Muscle of arm (tissue), 14 donors: Measurements from ENCODE around the gene SCAF8. TPM values are rescaled to one million over a fixed set of nuclear protein-coding genes. Genes with fewer than 3 reads are reported as not detected.
"Not testable (repeated sequence)": the region's sequence is repeated elsewhere in the genome, so short reads cannot be mapped to it uniquely, and the experiment has no call there.

Experiments
- DNase-seq: peaks from one replicate; pipeline ENCODE4 v3.0.0-alpha.2; 2013
- long read RNA-seq, 11 donors: transcript quantifications; one replicate each; lab custom pipeline, GENCODE V29; 2026
- polyA plus RNA-seq, 12 donors: library from polyadenylated mRNA; unstranded; fragments of 120-200 nt; gene quantifications; one replicate each; pipeline ENCODE4 v1.2.1, GENCODE V29; 2013; ENCODE audit not compliant: insufficient read length in 12 of 12

SCAF8 gene, protein sequence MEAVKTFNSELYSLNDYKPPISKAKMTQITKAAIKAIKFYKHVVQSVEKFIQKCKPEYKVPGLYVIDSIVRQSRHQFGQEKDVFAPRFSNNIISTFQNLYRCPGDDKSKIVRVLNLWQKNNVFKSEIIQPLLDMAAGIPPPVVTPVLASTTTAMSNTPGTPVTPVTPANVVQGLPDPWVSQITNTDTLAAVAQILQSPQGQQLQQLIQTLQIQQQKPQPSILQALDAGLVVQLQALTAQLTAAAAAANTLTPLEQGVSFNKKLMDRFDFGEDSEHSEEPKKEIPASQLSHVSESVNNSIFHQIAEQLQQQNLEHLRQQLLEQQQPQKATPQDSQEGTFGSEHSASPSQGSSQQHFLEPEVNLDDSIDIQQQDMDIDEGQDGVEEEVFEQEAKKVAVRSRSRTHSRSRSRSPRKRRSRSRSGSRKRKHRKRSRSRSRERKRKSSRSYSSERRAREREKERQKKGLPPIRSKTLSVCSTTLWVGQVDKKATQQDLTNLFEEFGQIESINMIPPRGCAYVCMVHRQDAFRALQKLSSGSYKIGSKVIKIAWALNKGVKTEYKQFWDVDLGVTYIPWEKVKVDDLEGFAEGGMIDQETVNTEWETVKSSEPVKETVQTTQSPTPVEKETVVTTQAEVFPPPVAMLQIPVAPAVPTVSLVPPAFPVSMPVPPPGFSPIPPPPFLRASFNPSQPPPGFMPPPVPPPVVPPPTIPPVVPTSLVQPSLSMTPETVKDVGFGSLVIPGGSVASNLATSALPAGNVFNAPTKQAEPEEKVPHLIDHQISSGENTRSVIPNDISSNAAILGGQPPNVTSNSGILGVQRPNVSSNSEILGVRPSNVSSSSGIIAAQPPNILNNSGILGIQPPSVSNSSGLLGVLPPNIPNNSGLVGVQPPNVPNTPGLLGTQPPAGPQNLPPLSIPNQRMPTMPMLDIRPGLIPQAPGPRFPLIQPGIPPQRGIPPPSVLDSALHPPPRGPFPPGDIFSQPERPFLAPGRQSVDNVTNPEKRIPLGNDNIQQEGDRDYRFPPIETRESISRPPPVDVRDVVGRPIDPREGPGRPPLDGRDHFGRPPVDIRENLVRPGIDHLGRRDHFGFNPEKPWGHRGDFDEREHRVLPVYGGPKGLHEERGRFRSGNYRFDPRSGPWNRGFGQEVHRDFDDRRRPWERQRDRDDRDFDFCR (N-terminal part only)
- polyA plus RNA-seq, result 10 to 100 TPM in 11 of 12 donors, not detected in 1; 17.3 to 49.5 (median 39.0) TPM
- long read RNA-seq, donor 1, full-length matches to known transcripts, result 1 of 1 reads
- long read RNA-seq, donor 1, partial matches to known transcripts, result 0 of 1 reads
- long read RNA-seq, donor 1, other reads (novel, unspliced or antisense), result 0 of 1 reads
- long read RNA-seq, donor 2, full-length matches to known transcripts, result 1 of 20 reads
- long read RNA-seq, donor 2, partial matches to known transcripts, result 19 of 20 reads
- long read RNA-seq, donor 2, other reads (novel, unspliced or antisense), result 0 of 20 reads
- long read RNA-seq, donor 3, result 0 reads
- long read RNA-seq, donor 4, result 0 reads
- long read RNA-seq, donor 5, full-length matches to known transcripts, result 1 of 1 reads
- long read RNA-seq, donor 5, partial matches to known transcripts, result 0 of 1 reads
- long read RNA-seq, donor 5, other reads (novel, unspliced or antisense), result 0 of 1 reads
- long read RNA-seq, donor 6, result 0 reads
- long read RNA-seq, donor 7, result 0 reads
- long read RNA-seq, donor 8, full-length matches to known transcripts, result 1 of 1 reads
- long read RNA-seq, donor 8, partial matches to known transcripts, result 0 of 1 reads
- long read RNA-seq, donor 8, other reads (novel, unspliced or antisense), result 0 of 1 reads
- long read RNA-seq, donor 9, full-length matches to known transcripts, result 1 of 1 reads
- long read RNA-seq, donor 9, partial matches to known transcripts, result 0 of 1 reads
- long read RNA-seq, donor 9, other reads (novel, unspliced or antisense), result 0 of 1 reads
- long read RNA-seq, donor 10, full-length matches to known transcripts, result 2 of 2 reads
- long read RNA-seq, donor 10, partial matches to known transcripts, result 0 of 2 reads
- long read RNA-seq, donor 10, other reads (novel, unspliced or antisense), result 0 of 2 reads
- long read RNA-seq, donor 11, full-length matches to known transcripts, result 2 of 2 reads
- long read RNA-seq, donor 11, partial matches to known transcripts, result 0 of 2 reads
- long read RNA-seq, donor 11, other reads (novel, unspliced or antisense), result 0 of 2 reads

DNA sequence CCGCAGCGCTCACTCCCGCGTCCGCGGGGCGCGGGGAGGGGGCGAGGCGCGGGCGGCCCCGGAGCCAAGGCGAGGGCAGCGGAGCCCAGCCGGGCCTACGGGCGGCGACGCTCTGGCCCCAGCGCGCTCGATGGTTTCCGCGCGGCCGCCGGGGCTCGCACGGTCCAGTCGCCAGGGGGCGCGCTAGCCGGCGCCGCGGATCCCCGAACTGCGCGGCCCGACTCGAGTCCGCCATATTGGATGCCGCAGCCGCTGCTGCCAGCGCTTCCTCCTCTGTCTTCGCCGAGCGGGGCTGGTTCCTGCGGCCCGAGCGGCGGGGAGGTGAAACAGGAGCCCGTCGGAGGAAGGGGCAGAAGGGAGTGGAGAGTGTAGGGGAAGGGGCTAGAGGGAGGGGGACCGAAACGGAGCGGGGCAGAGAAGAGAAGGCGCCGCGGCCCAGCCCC, at the start of gene SCAF8:
Gene SCAF8, plus strand, starts transcription at position 234 of the 443 bp plus-strand sequence. CDS start 485 bp downstream, outside the sequence.
- peak; percentile 86 for DNase-seq

DNA sequence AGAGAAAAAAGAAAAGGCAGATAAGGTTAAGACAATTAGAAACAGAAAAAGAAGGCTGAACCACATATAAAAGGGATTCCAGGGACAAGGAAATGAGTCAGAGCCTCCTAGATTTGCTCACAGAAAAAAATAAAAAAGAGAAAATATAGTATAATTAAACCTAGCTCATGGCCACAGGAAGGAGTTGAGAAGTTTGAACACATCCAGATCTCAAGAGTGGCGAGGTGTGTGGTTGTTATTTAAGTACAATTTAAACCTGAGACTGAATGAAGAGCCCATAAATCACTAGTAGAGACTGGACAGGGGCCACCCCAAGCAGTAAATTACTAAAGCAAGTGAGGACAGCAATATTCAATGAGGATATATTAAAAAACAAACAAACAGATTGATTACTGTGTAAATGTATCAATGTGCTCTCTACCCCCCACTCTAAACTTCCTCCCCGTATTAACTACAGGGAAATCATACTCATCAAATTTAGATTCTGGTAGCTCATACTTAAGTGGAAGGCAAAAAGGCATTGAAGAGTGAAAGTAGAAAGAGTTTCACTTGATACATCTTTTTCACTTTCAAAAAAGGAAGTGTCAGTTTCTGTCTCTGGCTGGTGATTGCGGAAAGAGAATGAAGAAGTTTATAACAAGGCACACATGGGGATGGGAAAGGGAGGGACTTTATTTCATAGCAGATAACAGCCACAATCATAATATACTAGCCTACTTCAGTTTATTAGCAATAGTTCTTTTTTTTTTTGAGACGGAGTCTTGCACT, 49.3 kb upstream of the SCAF8 start:
- DNase-seq, result no peak

DNA sequence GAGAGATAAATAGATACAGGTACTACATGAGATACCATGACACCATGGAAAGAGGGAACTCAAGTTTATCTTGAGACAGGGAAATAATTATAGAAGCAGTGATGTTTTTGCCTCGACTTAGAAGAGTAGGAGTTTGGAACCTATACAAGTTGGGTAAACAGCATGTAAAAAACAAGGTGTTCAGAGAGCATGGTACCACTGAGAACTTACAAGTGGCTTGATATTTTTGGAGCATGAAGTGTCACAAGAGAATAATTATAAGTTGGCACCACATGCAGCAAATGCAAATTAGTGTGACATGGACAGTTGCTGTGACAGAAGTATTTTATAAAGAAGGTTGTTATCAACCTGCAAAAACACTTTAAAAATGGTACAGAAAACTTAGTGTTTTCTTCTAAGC, 47.1 kb upstream of the SCAF8 start:
- no peak for DNase-seq

DNA sequence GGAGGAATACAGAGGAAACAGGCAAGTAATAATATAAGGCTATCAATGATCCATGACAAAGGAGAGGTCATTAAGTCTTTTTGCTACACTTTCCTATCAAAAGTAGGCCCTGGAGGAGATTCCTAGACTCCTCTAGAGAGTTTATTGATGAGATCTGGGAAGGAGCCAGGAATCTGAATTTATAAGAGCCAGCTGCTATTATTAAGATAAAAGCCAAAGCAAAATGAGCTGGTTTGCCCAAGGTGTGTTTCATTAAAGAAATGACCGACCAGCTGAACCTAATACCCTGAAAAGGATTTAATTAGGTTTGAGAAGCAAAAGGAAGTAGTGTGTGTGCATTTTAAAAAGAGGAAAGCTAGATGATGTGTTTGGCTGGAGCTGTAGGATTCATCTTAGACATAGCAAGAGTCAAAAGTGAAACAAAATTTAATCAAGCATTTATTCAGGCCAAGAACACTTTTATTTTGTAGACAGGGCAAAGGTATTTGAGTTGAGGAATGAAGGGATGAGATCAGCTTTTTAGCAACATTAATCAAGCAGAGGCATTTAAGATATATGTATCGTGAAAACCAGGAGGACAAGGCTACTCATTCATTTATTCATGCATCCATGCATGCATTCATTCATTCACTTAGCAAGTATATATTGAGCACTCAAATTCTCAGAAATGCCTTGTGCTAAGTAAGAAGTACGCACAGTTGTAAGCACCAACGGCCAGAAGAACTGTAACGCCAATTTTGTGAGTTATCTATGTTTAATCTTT, 43.5 kb upstream of the SCAF8 start:
- DNase-seq, result no peak

DNA sequence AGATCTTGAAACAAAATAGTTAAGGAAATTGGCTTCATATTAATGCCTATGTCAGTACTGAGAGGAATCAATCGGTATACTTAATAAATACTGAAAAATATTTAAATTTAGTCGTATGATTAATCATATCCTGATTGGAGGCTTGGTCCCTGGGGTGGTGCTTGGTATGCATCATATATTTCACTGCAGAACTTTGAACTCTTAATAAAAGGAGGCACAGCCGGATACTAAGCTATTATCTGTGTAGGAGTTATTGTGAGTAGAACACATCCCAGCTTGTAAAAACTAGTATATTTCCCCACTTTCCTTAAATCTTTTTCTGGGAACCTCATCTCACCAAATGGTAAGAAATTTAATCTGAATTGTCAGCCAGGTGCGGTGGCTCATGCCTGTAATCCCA, 42.4 kb upstream of the SCAF8 start:
- DNase-seq, result no peak

DNA sequence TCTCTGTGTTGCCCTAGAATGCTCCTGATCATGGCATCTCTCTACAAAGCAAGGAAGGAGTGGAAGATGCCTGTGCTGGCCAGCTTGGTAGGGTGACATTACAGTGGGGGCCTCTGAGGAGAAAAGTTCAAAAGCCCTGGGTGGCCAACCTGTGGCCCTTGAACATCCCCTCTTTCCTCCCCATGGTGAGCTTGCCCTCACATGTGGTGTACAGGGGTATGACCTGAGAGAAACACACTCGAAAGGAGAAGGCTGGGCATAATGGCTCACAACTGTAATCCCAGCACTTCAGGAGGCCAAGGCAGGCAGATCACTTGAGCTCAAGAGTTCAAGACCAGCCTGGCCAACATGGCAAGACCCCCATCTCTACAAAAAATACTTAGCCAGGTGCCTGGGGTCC, 36.6 kb upstream of the SCAF8 start:
- no peak for DNase-seq

DNA sequence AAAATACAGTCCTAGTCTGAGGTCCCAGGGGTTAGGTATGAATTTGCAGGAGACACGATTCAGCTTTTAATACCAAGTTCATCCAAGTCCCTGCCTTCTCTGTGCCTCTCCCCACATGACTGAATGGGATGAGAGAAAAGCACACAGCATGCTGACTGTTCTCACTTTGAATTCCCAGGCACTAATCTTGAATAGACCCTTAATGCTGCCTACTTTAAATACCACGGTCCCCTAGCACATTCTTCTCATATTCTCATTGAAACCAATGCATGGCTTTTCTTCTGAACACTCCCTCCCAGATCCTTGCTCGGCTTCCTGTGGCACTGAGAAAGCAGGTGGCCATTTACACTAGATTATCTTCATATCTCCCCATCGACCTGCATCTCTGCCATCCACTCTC, 30.1 kb upstream of the SCAF8 start:
- DNase-seq, result no peak

DNA sequence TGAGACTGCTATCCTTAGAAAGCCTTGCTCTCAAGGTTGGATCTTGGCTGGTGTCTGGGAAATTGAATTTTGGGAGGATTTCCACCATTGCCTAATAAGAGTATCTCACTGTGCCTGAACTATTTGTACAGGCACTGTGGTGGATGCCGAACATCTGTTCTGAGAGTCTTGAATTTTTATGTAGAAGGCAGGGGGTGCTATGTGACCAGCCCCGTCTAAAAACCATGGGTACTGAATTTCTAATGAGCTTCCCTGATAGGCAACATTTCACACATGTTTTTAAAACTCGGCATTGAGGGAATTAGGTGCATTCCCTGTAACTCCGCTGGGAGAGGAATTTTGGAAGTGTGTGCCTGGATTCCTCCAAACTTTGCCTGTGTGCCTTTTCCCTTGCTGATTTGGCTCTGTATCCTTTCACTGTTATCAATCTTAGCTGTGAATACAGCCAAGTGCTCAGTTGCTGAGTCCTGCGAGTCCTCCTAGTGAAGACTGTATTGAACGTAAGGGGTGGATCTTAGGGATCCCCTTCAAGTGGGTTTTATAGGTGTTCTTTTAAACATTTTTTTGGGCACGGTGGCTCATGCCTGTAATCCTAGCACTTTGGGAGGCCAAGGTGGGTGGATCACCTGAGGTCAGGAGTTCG, 27.6 kb upstream of the SCAF8 start:
- no peak for DNase-seq

DNA sequence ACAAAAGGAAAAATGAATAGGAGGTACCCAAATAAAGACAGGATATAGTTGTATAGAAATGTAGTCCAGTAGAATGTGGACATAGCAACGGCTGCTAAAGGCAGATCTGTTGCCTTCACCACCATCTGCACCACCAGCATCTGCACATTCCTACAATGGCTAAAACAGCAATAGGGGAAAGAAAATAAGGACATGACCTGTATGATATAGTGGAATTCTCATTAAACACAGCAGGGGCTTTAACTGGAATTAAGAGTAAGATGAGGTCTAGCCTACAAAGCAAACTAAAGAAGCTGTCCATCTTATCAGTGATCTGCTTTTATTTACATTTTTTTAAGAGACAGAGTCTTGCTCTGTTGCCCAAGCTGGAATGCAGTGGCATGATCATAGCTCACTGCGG, 26.8 kb upstream of the SCAF8 start:
- DNase-seq, result no peak

DNA sequence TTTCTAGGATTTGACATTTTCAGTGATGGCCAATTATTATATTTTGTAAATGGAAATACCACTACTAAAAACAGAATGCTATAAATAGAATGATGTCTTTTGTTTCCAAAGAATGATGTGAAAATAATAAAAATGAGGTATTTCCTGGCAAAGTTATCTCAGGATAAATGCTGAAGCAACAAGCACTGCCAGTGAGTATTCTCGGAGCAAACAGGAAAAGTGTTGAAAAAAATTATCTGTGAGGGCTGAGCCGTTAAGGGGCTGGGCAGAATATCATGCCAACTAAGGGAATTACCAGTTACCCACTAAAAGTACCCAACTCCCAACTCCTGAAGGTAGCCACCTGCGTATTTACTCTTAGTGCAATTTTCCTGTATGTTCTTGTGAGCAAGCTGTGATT, 23.6 kb upstream of the SCAF8 start:
- DNase-seq, result no peak

DNA sequence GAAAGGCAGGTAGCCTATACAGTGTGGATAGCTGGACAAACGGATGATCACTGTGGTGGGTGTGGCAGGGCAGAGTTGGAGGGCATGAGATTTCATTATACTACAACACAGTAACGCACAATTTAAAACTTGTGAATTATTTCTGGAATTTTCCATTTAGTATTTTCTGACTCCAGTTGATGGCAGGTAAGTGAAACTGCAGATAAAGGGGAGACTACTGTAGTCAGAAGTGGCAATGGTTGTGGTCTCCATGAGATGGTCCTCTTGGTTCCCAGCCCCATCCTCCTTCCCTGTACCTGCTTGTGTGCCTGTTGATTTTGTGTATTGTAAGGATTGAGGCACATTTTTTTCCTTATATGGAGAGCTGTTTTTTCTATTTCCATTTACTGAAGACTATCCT, 22.5 kb upstream of the SCAF8 start:
- DNase-seq, result no peak

DNA sequence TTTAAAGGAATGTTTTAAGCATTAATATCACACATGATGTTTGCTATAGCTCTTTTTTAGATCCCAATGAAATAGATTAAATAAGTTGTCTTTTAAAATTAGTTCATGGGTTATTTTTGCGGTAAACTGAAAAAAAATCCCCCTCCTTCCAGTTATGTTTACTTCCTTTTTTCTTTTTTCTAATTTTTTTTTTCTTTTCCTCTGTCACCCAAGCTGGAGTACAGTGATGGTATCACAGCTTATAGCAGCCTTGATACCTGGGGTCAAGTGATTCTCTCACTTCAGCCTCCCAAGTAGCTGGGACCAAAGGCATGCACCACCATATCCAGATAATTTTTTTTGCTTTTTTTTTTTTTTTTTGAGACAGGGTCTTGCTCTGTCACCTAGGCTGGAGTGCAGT, 17.8 kb upstream of the SCAF8 start:
- DNase-seq, result no peak

DNA sequence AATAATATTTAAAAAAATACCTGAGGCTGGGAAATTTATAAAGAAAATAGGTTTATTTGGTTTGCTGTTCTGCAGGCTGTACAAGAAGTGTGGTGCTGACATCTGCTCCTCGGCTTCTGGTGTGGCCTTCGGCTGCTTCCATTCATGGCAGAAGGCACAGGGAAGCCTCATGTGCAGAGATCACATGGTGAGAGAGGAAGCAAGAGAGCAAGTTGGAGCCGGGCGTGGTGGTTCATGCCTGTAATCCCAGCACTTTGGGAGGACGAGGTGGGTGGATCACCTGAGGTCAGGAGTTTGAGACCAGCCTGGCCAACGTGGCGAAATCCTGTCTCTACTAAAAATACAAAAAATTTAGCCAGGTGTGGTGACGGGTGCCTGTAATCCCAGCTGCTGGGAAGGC, 16.9 kb upstream of the SCAF8 start:
- DNase-seq, result not testable (repeated sequence)

DNA sequence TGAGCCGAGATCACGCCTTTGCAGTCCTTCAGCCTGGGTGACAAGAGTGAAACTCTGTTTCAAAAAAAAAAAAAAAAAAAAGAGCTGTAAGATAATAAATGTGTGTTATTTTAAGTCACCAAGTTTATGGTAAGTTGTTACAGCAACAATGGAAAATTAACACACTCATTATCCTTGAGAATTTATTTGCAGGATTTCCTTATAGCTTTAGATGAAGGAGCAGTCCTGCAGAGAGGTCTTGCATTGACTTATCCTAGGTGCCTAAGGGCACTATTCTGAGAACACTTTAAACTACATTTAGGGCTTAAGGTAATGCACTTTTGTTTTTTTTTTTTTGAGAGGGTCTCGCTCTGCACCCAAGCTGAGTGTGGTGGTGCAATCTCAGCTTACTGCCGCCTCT, 13.8 kb upstream of the SCAF8 start:
- DNase-seq, result no peak

DNA sequence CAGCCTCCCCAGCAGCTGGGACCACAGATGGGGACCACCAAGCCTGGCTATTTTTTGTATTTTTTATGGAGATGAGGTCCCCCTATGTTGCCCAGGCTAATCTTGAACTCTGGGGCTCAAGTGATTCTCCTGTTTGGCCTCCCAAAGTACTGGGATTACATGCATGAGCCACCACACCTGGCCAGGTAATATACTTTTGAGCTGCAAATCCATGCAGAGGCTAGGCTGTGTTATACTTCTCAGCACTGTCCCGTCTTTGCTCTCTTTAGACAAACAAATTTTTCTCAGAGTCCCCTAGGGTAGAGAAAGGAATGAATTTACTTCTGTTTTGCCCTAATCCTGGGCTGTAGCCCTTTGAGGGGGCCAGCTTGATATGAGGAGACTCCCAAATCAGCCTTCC, 13.4 kb upstream of the SCAF8 start:
- no peak for DNase-seq

DNA sequence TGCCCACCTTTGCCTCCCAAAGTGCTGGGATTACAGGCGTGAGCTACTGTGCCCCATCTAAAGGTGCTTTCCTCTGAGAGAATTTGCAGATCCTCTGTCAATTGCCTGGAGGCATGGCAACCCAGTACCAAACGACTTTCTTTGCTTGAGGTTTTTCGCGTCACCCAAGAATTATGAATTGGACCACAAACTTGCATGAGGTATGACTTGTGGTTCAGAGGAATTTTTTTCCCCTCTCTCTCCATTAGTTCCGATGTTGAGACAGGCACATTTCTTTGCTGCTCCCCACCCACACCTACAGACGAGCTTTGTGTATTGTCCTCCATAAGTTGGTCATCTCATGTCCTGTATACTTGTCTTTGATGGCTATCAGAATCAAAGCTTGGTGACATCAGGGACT, 11.8 kb upstream of the SCAF8 start:
- DNase-seq, result no peak

DNA sequence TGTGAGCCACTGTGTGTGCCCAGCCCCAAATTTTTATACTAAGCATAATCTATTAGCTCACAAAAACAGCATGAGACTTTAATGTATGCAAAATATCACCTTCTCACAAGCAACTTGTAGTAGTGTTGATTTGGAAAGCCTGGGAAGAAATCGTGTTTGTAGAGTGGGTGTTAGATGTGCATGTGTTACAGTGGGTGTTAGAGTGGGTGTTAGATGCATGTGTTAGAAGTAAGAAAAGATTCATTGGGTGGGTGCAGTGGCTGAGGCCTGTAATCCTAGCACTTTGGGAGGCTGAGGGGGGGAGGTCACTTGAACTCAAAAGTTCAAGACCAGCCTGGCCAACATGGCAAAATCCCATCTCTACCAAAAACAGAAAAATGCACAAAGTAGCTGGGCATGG, 6.3 kb upstream of the SCAF8 start:
- no peak for DNase-seq
